ENCODE results near the gene LAMB3. TPM values are rescaled to one million over a fixed set of nuclear protein-coding genes. Genes with fewer than 3 reads are reported as not detected.

Gene LAMB3
- total RNA-seq, 4 donors from 2014 or later = 0.13 to 11.6 (median 0.35) TPM

DNA sequence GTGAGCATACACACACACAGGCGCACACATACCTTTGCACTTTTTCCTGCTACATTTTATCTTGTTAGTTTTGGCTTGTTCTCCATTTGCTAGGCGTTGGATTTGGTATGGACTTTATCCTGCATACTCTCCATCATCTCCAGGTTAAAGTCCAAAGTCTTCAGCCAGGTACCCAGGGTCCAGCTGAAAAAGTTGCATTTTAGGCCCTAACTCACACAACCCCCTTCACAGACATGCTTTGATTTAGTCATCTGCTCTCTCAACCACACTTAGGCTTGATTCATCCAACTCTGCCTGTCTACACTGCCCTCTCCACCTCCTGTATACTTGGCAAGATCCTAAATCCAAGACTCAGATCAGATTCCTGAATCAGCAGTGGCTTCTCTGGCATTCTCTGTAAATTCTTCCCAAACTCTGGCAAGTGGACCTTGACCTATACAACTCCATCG lies 10.7 kb upstream of the LAMB3 start:
- Histone ChIP-seq H3K27me3 (no peaks in the 10 kb centered on the region), H3K4me1 (no peaks in the 10 kb centered on the region), H3K36me3 (no peaks in the 10 kb centered on the region), H3K9me3 (no peaks in the 10 kb centered on the region), H3K27ac (no peak overlapping the region), H3K4me3 (no peak overlapping the region)
- ATAC-seq = no peak
- 90 to 97% methylated on average over 3 of the region's 3 CpGs for WGBS, 2 donors (ENCODE audit: low coverage in 1 of 2)
- TF ChIP-seq, protein P1, sequence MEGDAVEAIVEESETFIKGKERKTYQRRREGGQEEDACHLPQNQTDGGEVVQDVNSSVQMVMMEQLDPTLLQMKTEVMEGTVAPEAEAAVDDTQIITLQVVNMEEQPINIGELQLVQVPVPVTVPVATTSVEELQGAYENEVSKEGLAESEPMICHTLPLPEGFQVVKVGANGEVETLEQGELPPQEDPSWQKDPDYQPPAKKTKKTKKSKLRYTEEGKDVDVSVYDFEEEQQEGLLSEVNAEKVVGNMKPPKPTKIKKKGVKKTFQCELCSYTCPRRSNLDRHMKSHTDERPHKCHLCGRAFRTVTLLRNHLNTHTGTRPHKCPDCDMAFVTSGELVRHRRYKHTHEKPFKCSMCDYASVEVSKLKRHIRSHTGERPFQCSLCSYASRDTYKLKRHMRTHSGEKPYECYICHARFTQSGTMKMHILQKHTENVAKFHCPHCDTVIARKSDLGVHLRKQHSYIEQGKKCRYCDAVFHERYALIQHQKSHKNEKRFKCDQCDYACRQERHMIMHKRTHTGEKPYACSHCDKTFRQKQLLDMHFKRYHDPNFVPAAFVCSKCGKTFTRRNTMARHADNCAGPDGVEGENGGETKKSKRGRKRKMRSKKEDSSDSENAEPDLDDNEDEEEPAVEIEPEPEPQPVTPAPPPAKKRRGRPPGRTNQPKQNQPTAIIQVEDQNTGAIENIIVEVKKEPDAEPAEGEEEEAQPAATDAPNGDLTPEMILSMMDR (IDR thresholded peaks at IDR 0.05) = no peak
- no peak for TF ChIP-seq POLR2A (IDR thresholded peaks at IDR 0.05)
- TF ChIP-seq EP300 (IDR thresholded peaks at IDR 0.05) = no peak
- TF ChIP-seq POLR2AphosphoS5 (IDR thresholded peaks at IDR 0.05) = no peak

DNA sequence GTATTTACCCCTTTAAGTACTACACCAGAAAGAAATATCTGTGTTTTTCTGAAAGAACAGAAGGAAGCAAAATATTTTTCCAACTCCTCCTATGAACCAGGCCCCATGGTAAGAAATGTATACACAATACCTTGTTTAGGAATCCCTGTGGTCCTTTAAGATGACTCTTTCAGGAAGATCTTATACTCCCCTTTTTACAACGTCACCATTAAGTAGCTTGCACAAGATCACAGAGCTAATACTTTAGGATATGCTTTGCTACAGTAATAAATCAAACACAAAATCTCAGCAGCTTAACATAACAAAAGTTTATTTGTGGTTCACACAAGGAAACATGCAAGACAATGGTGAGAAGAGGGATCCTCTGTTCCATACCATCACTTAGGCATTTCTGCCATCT lies 8.8 kb upstream of the LAMB3 start:
- Histone ChIP-seq H3K36me3 (no peaks in the 10 kb centered on the region), H3K4me3 (no peak overlapping the region), H3K4me1 (no peaks in the 10 kb centered on the region), H3K9me3 (no peaks in the 10 kb centered on the region), H3K27me3 (no peaks in the 10 kb centered on the region), H3K27ac (no peak overlapping the region)
- ATAC-seq = no peak
- TF ChIP-seq POLR2A (IDR thresholded peaks at IDR 0.05) (no peak), POLR2AphosphoS5 (IDR thresholded peaks at IDR 0.05) (no peak), EP300 (IDR thresholded peaks at IDR 0.05) (no peak)
- TF ChIP-seq, protein P1 (IDR thresholded peaks at IDR 0.05) = no peak
- WGBS, 2 donors (ENCODE audit: low coverage in 1 of 2) = 25 to 63% methylated on average over 1 of the region's 1 CpG

DNA sequence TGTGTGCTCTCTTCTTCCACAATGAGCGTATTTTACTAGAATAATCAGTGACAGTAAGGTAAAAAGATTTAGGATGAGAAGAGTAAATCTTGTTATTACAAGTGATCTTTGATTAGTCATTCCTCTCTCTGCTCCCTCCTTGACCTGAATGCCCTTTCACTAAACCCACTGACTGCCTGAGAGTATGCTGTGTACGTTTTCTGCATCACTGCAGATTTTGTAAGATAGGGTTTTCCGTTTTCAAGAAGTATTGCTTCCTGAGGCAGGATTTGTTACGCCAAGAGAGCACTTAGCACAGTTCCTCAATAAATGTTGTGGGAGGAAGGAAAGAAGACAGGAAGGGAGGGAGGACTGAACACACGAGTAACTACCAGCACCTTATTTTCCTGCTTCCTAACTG lies 7.7 kb upstream of the LAMB3 start:
- Histone ChIP-seq H3K4me3 (no peak overlapping the region), H3K36me3 (no peaks in the 10 kb centered on the region), H3K9me3 (no peaks in the 10 kb centered on the region), H3K4me1 (no peaks in the 10 kb centered on the region), H3K27me3 (no peaks in the 10 kb centered on the region), H3K27ac (no peak overlapping the region)
- no peak for ATAC-seq
- no peak for TF ChIP-seq EP300 (IDR thresholded peaks at IDR 0.05)
- TF ChIP-seq, protein P1 (IDR thresholded peaks at IDR 0.05) = no peak
- TF ChIP-seq POLR2A (IDR thresholded peaks at IDR 0.05) = no peak
- TF ChIP-seq POLR2AphosphoS5 (IDR thresholded peaks at IDR 0.05) = no peak
- WGBS, 2 donors (ENCODE audit: low coverage in 1 of 2) = 50 to 56% methylated on average over 5 of the region's 5 CpGs

DNA sequence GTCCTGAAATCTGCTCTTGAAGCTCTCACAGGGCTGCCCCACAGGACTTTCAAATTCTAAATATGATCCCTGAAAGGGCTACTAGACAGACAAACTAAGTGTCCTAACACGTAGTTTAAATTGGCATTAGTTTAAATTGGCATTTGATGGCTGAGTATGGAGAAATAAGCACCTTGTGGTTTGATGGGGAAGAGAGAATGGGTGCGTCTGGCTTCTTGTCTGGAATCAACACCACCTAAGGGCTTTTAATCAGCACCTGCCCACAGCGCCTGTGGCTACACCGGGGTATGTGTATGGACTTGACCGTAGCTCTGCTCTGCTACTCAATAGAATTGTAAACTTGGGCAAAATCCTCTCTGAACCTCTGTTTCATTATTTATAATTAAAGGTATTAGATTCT lies 5.7 kb upstream of the LAMB3 start:
- Histone ChIP-seq H3K4me3 (no peak overlapping the region), H3K4me1 (peaks cover 0 to 9% (median 0%) of the 10 kb centered on the region in 3 donors), H3K27me3 (no peaks in the 10 kb centered on the region), H3K36me3 (no peaks in the 10 kb centered on the region), H3K27ac (no peak overlapping the region), H3K9me3 (no peaks in the 10 kb centered on the region)
- WGBS, 2 donors (ENCODE audit: low coverage in 1 of 2) = 88 to 98% methylated on average over 3 to 5 of the region's 5 CpGs
- TF ChIP-seq POLR2AphosphoS5 (IDR thresholded peaks at IDR 0.05) (no peak), EP300 (IDR thresholded peaks at IDR 0.05) (no peak), POLR2A (IDR thresholded peaks at IDR 0.05) (no peak)
- TF ChIP-seq, protein P1 (IDR thresholded peaks at IDR 0.05) = no peak
- no peak for ATAC-seq

DNA sequence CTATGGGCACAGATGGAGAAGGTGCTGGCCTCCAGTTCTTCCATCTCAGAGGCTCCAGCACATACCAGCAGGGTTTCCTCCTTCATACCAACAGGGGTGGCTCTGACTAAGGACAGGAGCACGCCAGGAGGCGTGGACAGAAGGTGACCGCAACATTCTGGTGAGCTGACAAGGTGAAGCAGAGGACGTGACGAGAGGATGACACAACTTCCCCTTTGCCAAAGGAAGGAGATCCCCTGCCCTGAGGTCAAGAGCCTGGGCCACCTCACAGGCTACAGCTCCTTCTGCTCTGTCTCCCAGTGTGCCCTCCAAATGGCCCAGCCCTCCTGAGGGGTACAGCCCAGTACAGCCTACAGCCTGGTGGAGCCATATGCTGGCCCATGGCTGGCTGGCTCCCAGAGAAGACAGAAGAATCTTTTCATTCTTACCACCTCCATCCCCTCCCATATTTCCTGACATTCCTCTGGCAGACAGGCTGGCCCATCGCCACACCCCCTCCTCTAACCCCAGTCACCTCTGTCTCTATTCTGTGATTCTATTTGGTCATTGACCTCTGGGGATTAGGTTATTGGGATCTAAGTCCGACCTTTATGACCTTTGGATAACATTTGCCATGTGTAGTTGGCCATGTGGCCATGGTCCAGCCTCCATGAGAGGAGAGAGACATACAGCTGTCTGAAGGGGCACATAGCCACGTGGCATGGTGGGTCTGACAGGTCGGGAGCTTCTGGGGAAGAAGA lies 5.1 kb upstream of the LAMB3 start:
- Histone ChIP-seq H3K27ac (no peak overlapping the region), H3K36me3 (no peaks in the 10 kb centered on the region), H3K4me3 (no peak overlapping the region), H3K4me1 (peaks cover 0 to 15% (median 0%) of the 10 kb centered on the region in 3 donors), H3K27me3 (no peaks in the 10 kb centered on the region), H3K9me3 (no peaks in the 10 kb centered on the region)
- TF ChIP-seq, protein P1 (IDR thresholded peaks at IDR 0.05) = no peak
- TF ChIP-seq POLR2A (IDR thresholded peaks at IDR 0.05) (no peak), POLR2AphosphoS5 (IDR thresholded peaks at IDR 0.05) (no peak), EP300 (IDR thresholded peaks at IDR 0.05) (no peak)
- no peak for ATAC-seq
- 93% methylated on average over 4 of the region's 9 CpGs; no CpG with 5 or more reads in 1 of the 2 donors for WGBS, 2 donors (ENCODE audit: low coverage in 1 of 2)
